ENCODE results near the gene ZBTB8B. TPM values are rescaled to one million over a fixed set of nuclear protein-coding genes. Genes with fewer than 3 reads are reported as not detected.
A peak's percentile ranks its signal among the peaks of the same experiment; 100 is the strongest.
"Not testable (repeated sequence)": the region's sequence is repeated elsewhere in the genome, so short reads cannot be mapped to it uniquely, and the experiment has no call there.

Gene ZBTB8B
- total and polyA plus RNA-seq, 5 experiments from 2014 or later, result not detected

DNA sequence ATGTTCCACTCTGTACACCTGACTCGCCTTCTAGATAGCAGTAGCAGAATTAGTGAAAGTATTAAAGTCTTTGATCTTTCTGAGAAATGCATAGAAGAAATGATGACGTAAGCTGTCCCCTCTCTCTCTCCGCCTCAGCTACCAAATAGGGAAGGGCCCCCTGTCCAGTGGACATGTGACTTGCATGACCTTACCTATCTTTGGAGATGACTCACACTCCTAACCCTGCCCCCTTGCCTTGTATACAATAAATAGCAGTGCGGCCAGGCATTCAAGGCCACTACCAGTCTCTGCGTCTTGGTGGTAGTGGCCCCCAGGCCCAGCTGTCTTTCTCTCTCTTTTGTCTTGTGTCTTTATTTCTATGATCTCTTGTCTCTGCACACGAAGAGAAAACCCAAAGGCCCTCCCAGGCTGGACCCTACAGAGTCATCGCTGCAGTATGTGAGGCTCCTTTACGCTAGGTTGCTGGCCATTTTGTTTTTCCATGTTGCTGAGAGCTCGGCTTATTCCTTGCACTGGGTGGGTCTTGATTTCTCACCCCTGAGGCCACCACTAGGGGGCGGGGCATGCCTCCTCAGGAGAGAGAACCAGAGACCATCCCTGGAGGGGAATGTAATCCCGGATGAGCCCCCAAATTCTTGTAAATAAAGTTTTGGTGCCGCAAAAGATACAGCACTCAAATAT, 16.0 kb upstream of the ZBTB8B start:
- Mint-ChIP-seq H3K27ac (no peak overlapping the region), H3K27me3 (peaks cover 11 to 48% (median 26%) of the 10 kb centered on the region in 5 donors)

DNA sequence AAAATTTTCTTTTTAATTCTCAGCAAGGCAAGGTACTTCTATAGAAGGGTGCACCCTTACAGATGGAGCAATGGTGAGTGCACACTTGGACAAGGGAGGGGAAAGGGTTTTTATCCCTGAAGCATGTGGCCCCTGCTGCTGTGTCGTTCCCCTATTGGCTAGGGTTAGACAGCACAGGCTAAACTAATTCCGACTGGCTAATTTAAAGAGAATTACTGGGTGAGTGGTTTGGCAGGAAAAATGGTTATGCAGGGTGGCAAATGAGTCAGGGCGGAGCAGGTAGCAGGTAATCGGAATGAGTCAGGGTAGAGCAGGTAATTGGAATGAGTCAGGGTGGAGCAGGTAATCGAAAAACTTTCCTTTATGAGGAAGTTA, 15.4 kb upstream of the ZBTB8B start:
- ATAC-seq, POLR2A ChIA-PET, H3K4me1 Mint-ChIP-seq, H3K4me3 Mint-ChIP-seq, H3K36me3 Mint-ChIP-seq, H3K27ac Mint-ChIP-seq, DNase-seq: not testable (repeated sequence)
- H3K27me3 Mint-ChIP-seq, result peaks cover 11 to 43% (median 23%) of the 10 kb centered on the region in 5 donors
- H3K9me3 Mint-ChIP-seq, result peaks cover 0 to 26% (median 11%) of the 10 kb centered on the region in 9 donors

More for the DNA sequence above, 16.0 kb upstream of the ZBTB8B start:
- DNase-seq (no peak), ATAC-seq (no peak)
- POLR2A ChIA-PET, result no interaction called here
- H3K4me1 Mint-ChIP-seq, result no peaks in the 10 kb centered on the region
- H3K4me3 Mint-ChIP-seq, result no peak overlapping the region
- H3K36me3 Mint-ChIP-seq, result peaks cover 2 to 9% (median 6%) of the 10 kb centered on the region in 3 donors
- H3K9me3 Mint-ChIP-seq, result peaks cover 0 to 26% (median 11%) of the 10 kb centered on the region in 9 donors

DNA sequence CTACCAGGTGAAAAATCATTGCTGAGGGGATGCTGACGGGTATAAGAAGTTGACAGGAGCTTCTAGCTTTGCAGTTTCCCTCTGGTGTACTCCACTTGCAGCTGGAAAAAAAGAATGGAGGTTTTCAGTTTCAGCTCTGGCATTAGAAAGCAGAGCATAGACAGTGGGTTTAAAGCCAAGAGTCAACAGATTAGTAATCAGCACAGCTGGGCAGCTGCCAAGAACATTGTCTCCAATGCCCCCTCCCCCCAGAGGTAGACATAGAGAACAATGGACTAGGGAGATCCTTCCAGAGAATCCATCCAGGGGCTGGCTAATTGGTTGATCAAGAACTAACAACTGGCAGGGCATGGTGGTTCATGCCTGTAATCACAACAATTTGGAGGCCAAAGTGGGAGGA, 10.1 kb upstream of the ZBTB8B start:
- Mint-ChIP-seq H3K4me1 (no peaks in the 10 kb centered on the region), H3K9me3 (peaks cover 4 to 31% (median 21%) of the 10 kb centered on the region in 9 donors), H3K4me3 (no peak overlapping the region), H3K27me3 (peaks cover 5 to 29% (median 16%) of the 10 kb centered on the region in 5 donors), H3K36me3 (peaks cover 0 to 16% (median 9%) of the 10 kb centered on the region in 3 donors), H3K27ac (no peak overlapping the region)
- POLR2A ChIA-PET, result no interaction called here
- DNase-seq, result no peak
- ATAC-seq, result no peak

DNA sequence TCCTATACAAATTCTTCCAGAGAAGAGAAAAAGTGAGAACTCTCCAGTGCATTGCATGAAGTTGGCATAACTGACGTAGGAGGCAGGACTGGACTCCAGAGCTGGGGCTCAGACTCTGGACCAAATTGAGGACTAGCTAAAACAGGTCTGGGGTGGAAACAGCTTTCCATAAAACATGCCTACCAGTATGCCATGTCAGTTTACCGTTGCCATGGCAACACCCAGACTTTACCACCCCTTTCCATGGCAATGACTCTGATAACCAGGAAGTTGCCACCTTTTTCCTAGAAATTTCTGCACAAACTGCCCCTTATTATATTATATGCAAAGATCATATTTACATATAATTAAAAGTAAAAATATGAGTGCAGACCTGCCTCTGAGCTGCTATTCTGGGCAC, 8.9 kb upstream of the ZBTB8B start:
- H3K9me3 Mint-ChIP-seq, result peaks cover 4 to 30% (median 19%) of the 10 kb centered on the region in 9 donors
- H3K27ac Mint-ChIP-seq, result no peak overlapping the region
- no peaks in the 10 kb centered on the region for H3K4me1 Mint-ChIP-seq
- peaks cover 0 to 15% (median 5%) of the 10 kb centered on the region in 3 donors for H3K36me3 Mint-ChIP-seq
- POLR2A ChIA-PET, result no interaction called here
- no peak for DNase-seq
- ATAC-seq, result no peak
- H3K4me3 Mint-ChIP-seq, result no peak overlapping the region
- H3K27me3 Mint-ChIP-seq, result peaks cover 0 to 22% (median 5%) of the 10 kb centered on the region in 5 donors

DNA sequence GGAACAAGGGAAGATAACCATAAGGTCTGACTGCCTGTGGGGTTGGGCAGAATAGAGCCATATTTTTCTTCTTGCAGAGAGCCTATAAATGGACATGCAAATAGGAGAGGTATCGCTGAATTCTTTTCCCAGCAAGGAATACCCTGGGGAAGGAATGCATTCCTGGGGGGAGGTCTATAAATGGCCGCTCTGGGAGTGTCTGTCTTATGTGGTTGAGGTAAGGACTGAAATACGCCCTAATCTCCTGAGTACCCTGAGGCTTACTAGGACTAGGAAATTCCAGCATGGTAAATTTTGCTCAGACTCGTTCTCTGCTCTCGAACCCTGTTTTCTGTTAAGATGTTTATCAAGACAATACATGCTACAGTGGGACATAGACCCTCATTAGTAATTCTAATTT, 6.1 kb upstream of the ZBTB8B start:
- not testable (repeated sequence) for H3K4me3 Mint-ChIP-seq, ATAC-seq

DNA sequence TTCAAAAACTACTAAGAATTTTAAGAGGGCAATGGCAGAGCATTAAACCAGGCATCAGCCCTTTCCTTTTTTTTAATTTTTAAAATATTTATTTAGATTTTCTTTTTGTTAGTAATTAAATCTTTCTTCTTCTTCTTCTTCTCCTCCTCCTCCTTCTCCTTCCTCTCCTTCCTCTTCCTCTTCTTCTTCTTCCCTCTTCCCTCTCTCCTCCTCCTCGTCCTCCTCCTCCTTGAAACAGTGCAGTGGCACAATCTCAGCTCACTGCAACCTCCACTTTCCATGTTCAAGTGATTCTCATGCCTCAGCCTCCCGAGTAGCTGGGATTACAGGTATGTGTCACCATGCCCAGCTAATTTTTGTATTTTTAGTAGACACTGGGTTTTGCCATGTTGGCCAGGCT, 1.9 kb upstream of the ZBTB8B start:
- peaks cover 13 to 19% (median 16%) of the 10 kb centered on the region in 4 donors for H3K4me1 Mint-ChIP-seq
- H3K4me3 Mint-ChIP-seq, ATAC-seq, DNase-seq, H3K27ac Mint-ChIP-seq: not testable (repeated sequence)
- POLR2A ChIA-PET, result interaction anchor here (0.7 kb wide), 1 partner anchor 702 kb away, joined by 5 read pairs; no protein-coding TSS in a partner anchor
- peaks cover 4 to 25% (median 18%) of the 10 kb centered on the region in 9 donors for H3K9me3 Mint-ChIP-seq
- H3K36me3 Mint-ChIP-seq, result peaks cover 0 to 15% (median 5%) of the 10 kb centered on the region in 3 donors
- peaks cover 26 to 52% (median 40%) of the 10 kb centered on the region in 5 donors for H3K27me3 Mint-ChIP-seq

More for the DNA sequence above, 6.1 kb upstream of the ZBTB8B start:
- POLR2A ChIA-PET, H3K27ac Mint-ChIP-seq, DNase-seq, H3K4me1 Mint-ChIP-seq: not testable (repeated sequence)
- peaks cover 3 to 25% (median 12%) of the 10 kb centered on the region in 5 donors for H3K27me3 Mint-ChIP-seq
- H3K9me3 Mint-ChIP-seq, result peaks cover 4 to 29% (median 20%) of the 10 kb centered on the region in 9 donors
- H3K36me3 Mint-ChIP-seq, result peaks cover 0 to 15% (median 5%) of the 10 kb centered on the region in 3 donors

DNA sequence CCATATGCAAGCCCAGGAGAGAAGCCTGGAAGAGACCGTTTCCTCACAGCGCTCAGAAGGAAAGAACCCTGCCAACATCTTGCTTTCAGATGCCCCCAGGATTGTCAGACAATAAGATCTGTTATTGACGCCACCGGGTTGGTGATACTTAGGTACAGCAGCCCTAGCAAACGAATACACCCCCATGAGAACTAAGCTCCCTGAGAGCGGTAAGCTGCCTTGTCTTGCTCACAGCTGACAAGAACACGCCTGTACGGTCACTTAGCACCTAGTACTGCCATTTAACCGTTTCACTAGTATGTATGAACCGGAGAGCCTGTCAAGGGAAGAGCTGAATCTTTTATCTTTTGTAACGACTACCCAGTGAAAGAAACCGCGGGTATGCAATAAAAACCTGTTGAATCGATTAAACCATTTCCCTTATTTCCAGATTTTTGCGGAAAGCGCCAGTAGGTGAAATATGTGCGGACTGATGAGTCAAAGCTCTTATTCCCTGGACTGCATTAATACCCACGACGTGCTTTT, 619 bp upstream of the ZBTB8B start:
- Mint-ChIP-seq H3K27ac (peak overlapping the region in 1 of 10 donors; percentile 69), H3K4me1 (peaks cover 13 to 19% (median 16%) of the 10 kb centered on the region in 4 donors), H3K27me3 (peaks cover 32 to 61% (median 49%) of the 10 kb centered on the region in 5 donors), H3K36me3 (peaks cover 0 to 4% (median 1%) of the 10 kb centered on the region in 3 donors), H3K4me3 (peak overlapping the region; percentile 44 to 88 (median 79)), H3K9me3 (peaks cover 0 to 13% (median 6%) of the 10 kb centered on the region in 9 donors)
- ATAC-seq (peak; percentile 36 to 44), DNase-seq (peak in 1 of 10 donors; percentile 1)
- POLR2A ChIA-PET, result interaction anchor here (0.6 to 1.1 kb wide), 3 partner anchors 14 to 353 kb away, joined by 3 to 6 read pairs (median 4); partner anchors contain the start of gene YARS1

DNA sequence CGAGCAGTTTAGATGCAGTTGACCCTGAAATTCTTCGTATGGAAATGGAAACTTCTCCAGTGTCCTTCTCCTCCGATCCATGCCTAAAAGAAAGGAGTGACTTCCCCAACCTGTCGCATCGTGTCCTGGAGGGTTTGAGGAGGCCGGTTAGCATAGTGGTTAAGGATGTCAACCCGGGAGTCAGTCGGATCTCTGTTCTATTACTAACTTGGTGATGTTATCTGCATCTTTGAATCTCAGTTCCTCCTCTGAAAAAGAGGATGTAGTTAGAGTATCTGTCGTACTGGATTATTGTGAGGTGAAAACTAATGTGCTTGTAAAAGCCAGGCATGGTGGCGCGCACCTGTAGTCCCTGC, 684 bp downstream of the ZBTB8B start:
- Mint-ChIP-seq H3K27ac (no peak overlapping the region), H3K27me3 (peaks cover 33 to 61% (median 50%) of the 10 kb centered on the region in 5 donors), H3K4me3 (peak overlapping the region; percentile 54 to 88 (median 83)), H3K9me3 (peaks cover 0 to 7% (median 0%) of the 10 kb centered on the region in 9 donors), H3K36me3 (no peaks in the 10 kb centered on the region), H3K4me1 (peaks cover 13 to 19% (median 16%) of the 10 kb centered on the region in 4 donors)
- POLR2A ChIA-PET, result no interaction called here
- ATAC-seq (no peak), DNase-seq (no peak)

DNA sequence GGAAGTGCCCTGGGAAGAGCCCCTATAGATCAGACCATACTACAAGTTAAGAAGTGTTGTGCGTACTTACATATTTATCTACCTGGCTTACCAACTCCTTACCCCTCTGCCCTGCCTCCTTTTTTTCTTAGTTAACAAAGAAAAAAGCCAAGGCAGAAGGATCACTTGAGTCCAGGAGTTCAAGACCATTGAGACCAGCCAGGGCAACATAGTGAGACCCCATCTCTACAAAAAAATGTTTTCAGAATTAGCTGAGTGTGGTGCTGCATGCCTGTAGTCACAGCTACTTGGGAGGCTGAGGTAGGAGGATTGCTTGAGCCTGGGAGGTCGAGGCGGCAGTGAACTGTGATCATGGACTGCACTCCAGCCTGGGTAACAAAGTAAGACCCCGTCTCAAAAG, 1.9 kb downstream of the ZBTB8B start:
- POLR2A ChIA-PET, result no interaction called here
- H3K4me3 Mint-ChIP-seq, result no peak overlapping the region
- H3K36me3 Mint-ChIP-seq, result no peaks in the 10 kb centered on the region
- peaks cover 13 to 24% (median 16%) of the 10 kb centered on the region in 4 donors for H3K4me1 Mint-ChIP-seq
- no peak overlapping the region for H3K27ac Mint-ChIP-seq
- ATAC-seq (no peak), DNase-seq (no peak)
- H3K27me3 Mint-ChIP-seq, result peaks cover 34 to 55% (median 50%) of the 10 kb centered on the region in 5 donors
- peaks cover 0 to under 1% (median 0%) of the 10 kb centered on the region in 9 donors for H3K9me3 Mint-ChIP-seq

DNA sequence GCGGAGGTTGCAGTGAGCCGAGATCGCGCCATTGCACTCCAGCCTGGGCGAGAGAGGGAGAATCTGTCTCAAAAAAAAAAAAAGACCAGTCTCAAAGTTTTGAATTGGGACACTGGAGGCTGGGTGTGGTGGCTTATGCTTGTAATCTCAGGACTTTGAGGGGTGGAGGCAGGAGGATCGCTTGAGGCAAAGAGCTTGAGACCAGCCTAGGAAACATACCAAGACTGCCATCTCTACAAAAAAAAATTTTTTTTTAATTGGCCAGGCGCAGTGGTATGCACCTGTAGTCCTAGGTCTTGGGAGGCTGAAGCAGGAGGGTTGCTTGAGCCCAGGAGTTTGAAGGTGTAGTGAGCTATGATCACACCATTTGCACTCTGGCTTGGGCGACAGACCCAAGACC, 3.9 kb downstream of the ZBTB8B start:
- Mint-ChIP-seq H3K4me1 (peaks cover 13 to 24% (median 16%) of the 10 kb centered on the region in 4 donors), H3K27me3 (peaks cover 32 to 54% (median 41%) of the 10 kb centered on the region in 5 donors), H3K27ac (no peak overlapping the region), H3K36me3 (no peaks in the 10 kb centered on the region), H3K9me3 (no peaks in the 10 kb centered on the region), H3K4me3 (no peak overlapping the region)
- POLR2A ChIA-PET, result interaction anchor here (0.6 kb wide), 1 partner anchor 230 kb away, joined by 3 read pairs; no protein-coding TSS in a partner anchor
- no peak for ATAC-seq
- no peak for DNase-seq

DNA sequence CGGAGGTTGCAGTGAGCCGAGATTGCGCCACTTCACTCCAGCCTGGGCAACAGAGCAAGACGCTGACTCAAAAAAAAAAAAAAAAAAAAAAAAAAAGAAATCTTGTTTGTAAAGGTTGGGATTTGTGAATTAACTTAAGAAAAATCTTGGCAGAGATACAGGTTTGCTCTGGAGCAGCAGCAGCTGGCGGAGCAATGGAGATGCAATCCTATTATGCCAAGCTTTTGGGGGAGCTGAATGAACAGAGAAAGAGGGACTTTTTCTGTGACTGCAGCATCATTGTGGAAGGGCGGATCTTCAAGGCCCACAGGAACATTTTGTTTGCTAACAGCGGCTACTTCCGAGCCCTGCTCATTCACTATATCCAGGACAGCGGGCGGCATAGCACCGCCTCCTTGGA, 5.6 kb downstream of the ZBTB8B start:
- POLR2A ChIA-PET, result no interaction called here
- Mint-ChIP-seq H3K9me3 (no peaks in the 10 kb centered on the region), H3K27me3 (peaks cover 24 to 53% (median 31%) of the 10 kb centered on the region in 5 donors)

DNA sequence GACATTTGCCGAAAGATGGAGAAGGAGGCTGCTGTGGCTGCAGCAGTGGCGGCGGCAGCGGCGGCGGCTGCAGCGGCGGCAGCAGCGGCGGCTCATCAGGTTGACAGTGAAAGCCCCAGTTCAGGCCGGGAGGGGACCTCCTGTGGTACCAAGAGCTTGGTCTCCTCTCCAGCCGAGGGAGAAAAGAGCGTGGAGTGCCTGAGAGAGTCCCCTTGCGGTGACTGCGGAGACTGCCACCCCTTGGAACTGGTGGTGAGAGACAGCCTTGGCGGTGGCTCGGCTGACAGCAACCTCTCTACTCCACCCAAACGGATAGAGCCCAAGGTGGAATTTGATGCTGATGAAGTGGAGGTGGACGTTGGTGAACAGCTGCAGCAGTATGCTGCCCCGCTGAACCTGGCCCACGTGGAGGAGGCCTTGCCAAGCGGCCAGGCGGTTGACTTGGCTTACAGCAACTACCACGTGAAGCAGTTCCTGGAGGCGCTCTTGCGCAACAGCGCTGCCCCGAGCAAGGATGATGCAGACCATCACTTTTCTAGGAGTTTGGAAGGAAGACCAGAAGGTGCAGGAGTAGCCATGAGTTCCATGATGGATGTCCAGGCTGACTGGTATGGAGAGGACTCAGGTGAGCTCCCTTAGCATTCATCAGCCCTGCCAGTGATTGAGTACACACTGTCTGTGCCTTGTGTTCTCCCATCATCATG, 6.3 kb downstream of the ZBTB8B start:
- ATAC-seq (peak in 1 of 2 donors; percentile 63), DNase-seq (peak in 3 of 10 donors; percentile 1 to 19 (median 8))
- Mint-ChIP-seq H3K36me3 (no peaks in the 10 kb centered on the region), H3K27ac (no peak overlapping the region), H3K4me1 (peaks cover 0 to 5% (median under 1%) of the 10 kb centered on the region in 4 donors), H3K9me3 (no peaks in the 10 kb centered on the region), H3K27me3 (peaks cover 21 to 52% (median 27%) of the 10 kb centered on the region in 5 donors), H3K4me3 (peak overlapping the region in 1 of 10 donors; percentile 15)
- POLR2A ChIA-PET, result no interaction called here

More for the DNA sequence above, 5.6 kb downstream of the ZBTB8B start:
- Mint-ChIP-seq H3K4me3 (no peak overlapping the region), H3K36me3 (no peaks in the 10 kb centered on the region), H3K27ac (no peak overlapping the region), H3K4me1 (peaks cover 3 to 9% (median 4%) of the 10 kb centered on the region in 4 donors)
- DNase-seq (no peak), ATAC-seq (no peak)
